T-helper 2 cell treated with Interferon-gamma antibody and Interleukin-4, amounts not matched to agents 5 μg/mL and 100 μg/mL, for 36 hours (primary cell): ENCODE measurements around the gene EIPR1.

Experiments used
- DNase-seq: peaks from one replicate; pipeline ENCODE4 v3.0.0; 2021; ENCODE audit warnings: low spot score
- H3K27ac Mint-ChIP-seq: one replicate; pipeline ENCODE4 v1.8.0; 2021; ENCODE audit warnings: mild to moderate bottlenecking, mixed read lengths
- H3K27me3 Mint-ChIP-seq: one replicate; pipeline ENCODE4 v1.8.0; 2021; ENCODE audit warnings: low read depth, mixed read lengths
- H3K36me3 Mint-ChIP-seq: one replicate; pipeline ENCODE4 v1.8.0; 2021; ENCODE audit warnings: low read depth, mixed read lengths
- H3K4me1 Mint-ChIP-seq: one replicate; pipeline ENCODE4 v1.8.0; 2021; ENCODE audit warnings: low read depth, mixed read lengths
- H3K4me3 Mint-ChIP-seq: one replicate; pipeline ENCODE4 v1.8.0; 2022; ENCODE audit warnings: mild to moderate bottlenecking, moderate library complexity, mixed read lengths
- H3K9me3 Mint-ChIP-seq: one replicate; pipeline ENCODE4 v1.8.0; 2021; ENCODE audit warnings: mixed read lengths

Gene EIPR1

GRCh38 chr2:3144856-3145255 lies 232.8 kb downstream of the EIPR1 start:
- Mint-ChIP-seq H3K9me3 (no peaks in the 10 kb centered on the region), H3K36me3 (no peaks in the 10 kb centered on the region), H3K4me3 (no peak overlapping the region), H3K27ac (no peak overlapping the region), H3K4me1 (no peaks in the 10 kb centered on the region), H3K27me3 (no peaks in the 10 kb centered on the region)
- no peak for DNase-seq

DNA sequence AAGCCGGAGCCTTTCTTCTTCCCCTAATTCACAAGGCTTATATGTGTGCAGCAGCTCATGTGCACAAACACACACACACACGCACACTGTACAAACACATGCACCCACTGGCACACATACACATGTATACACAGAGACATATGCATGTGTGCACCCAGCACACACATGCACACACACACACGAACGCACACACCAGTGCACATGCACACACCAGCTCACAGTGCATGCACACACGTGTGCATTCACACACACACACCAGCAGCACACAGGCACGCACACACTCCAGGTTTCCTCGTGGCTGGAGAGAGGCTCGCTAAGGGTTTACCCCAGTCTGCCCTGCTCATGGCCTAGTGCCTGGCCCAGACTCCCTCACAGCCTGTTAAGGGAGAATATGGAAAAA lies 234.0 kb downstream of the EIPR1 start:
- Mint-ChIP-seq H3K27ac (no peak overlapping the region), H3K4me1 (no peaks in the 10 kb centered on the region), H3K9me3 (no peaks in the 10 kb centered on the region), H3K27me3 (no peaks in the 10 kb centered on the region), H3K36me3 (no peaks in the 10 kb centered on the region), H3K4me3 (no peak overlapping the region)
- no peak for DNase-seq

DNA sequence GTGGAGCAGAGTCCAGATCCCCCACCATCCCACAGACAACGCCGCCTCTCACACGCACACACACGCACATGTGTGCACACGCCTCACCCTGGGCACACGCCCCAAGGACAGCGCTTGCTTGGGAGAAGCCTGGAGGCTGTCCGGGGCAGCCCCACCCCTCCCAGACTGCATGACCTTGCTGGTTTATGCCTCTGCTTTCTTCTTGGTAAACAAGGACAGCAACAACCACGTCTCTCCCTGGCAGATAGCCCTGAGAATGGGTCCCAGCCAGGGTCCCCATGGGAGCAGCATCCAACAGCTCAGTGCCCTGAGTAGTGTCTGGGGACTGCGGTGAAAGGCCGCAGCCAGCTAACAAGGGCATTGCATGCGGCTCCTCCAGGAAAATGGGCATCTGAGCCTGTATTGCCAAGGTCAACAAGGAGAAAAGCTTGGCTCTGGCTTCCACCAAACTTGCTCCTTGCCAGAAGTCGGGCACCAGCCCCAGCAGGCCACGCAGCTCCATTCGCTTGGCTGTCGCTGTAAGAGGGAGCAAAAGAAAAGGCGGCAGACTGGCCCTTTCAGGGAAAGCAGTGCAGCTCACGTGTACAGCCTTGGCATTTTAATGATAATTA lies 234.6 kb downstream of the EIPR1 start:
- no peaks in the 10 kb centered on the region for H3K27me3 Mint-ChIP-seq
- H3K9me3 Mint-ChIP-seq: no peaks in the 10 kb centered on the region
- H3K27ac Mint-ChIP-seq: no peak overlapping the region
- H3K4me3 Mint-ChIP-seq: no peak overlapping the region
- DNase-seq: no peak
- no peaks in the 10 kb centered on the region for H3K36me3 Mint-ChIP-seq
- H3K4me1 Mint-ChIP-seq: no peaks in the 10 kb centered on the region

- no peak overlapping the region for H3K27ac Mint-ChIP-seq
- no peaks in the 10 kb centered on the region for H3K4me1 Mint-ChIP-seq
- no peaks in the 10 kb centered on the region for H3K9me3 Mint-ChIP-seq
- H3K36me3 Mint-ChIP-seq: no peaks in the 10 kb centered on the region
- no peak overlapping the region for H3K4me3 Mint-ChIP-seq
- DNase-seq: no peak
- H3K27me3 Mint-ChIP-seq: no peaks in the 10 kb centered on the region
Measured at GRCh38 chr2:3142210-3142609, 235.4 kb downstream of the EIPR1 start.

GRCh38 chr2:3141696-3142095 lies 235.9 kb downstream of the EIPR1 start:
- Mint-ChIP-seq H3K4me1 (no peaks in the 10 kb centered on the region), H3K9me3 (no peaks in the 10 kb centered on the region), H3K27me3 (no peaks in the 10 kb centered on the region), H3K4me3 (no peak overlapping the region), H3K27ac (no peak overlapping the region), H3K36me3 (no peaks in the 10 kb centered on the region)
- no peak for DNase-seq

DNA sequence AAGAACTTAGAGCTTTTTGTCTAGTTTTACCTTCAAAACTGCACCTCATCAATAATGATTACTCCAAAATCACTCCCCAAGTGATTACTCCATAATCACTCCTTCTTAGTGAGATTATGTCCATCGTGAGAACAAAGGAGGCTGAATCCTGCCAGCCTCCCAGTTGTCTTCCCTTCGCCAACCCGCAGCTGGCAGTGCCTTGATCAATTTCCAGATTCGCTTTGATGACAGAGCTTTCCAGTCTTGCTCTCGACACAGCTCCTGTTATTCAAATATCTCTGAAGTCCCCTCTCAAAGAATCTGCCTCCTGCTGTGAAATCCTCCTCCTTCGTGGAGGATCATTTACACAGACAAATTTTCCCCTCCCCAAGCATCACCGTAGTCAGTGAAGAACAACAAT lies 237.7 kb downstream of the EIPR1 start:
- H3K4me3 Mint-ChIP-seq: no peak overlapping the region
- no peaks in the 10 kb centered on the region for H3K36me3 Mint-ChIP-seq
- H3K27ac Mint-ChIP-seq: no peak overlapping the region
- no peak for DNase-seq
- no peaks in the 10 kb centered on the region for H3K27me3 Mint-ChIP-seq
- H3K9me3 Mint-ChIP-seq: peaks cover 5% of the 10 kb centered on the region
- H3K4me1 Mint-ChIP-seq: no peaks in the 10 kb centered on the region
